K562 treated with DMSO at 1 percent for 48 hours (cell line): ENCODE results near the gene CCK. TPM values are rescaled to one million over a fixed set of nuclear protein-coding genes. Genes with fewer than 3 reads are reported as not detected.

Experiments
- total RNA-seq: library from RNA; unstranded; fragments of 300-600 nt; gene quantifications from 2 replicates; pipeline ENCODE4 v1.2.3, GENCODE V29; 2022; ENCODE audit warnings: low replicate concordance; ENCODE audit errors: extremely low read depth

CCK gene, protein sequence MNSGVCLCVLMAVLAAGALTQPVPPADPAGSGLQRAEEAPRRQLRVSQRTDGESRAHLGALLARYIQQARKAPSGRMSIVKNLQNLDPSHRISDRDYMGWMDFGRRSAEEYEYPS
- not detected in 2 replicates for total RNA-seq

DNA sequence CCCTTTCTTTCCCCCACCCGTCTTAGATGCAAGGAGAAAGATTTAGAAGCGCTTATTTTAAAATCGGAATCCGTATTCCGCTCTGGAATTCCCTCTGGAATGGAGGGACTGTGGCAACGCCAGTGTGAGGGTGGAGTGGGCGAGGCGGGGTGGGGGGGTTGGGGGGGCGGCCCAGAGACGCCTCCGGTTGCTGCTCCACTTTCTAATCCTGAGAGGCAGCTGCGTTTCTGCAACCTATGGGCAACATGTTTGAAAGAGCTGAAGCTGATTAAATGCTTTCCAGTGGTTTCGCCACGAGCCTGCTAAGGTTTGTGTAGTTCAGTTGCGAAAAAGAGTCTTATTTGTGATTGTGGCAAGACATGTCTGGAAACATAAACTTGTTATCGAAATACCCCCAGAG is at the start of gene CCK:
Gene CCK (minus strand): TSS at position 101 of the 400 bp plus-strand sequence. CDS start 2,555 bp downstream, outside the sequence.

Other genes starting within 250 kb of the CCK start
- not detected in 2 replicates for gene TRAK1, start 174.8 kb downstream of the CCK start, total RNA-seq
- not detected in 2 replicates for gene LYZL4, start 144.4 kb upstream of the CCK start, total RNA-seq
- gene VIPR1, start 236.5 kb upstream of the CCK start, total RNA-seq: not detected in 2 replicates